Left colon (tissue), 2 donors: ENCODE data around the gene IRX4. TPM values are rescaled to one million over a fixed set of nuclear protein-coding genes. Genes with fewer than 3 reads are reported as not detected.

Source experiments
- ATAC-seq: fragments of 200-7000 bp; cut with Tn5 transposase; one replicate; pipeline ENCODE4 v1.9.1; 2020; ENCODE audit warnings: mild to moderate bottlenecking, moderate library complexity
- DNase-seq, 2 donors: peaks; one replicate each; pipeline ENCODE4 v3.0.0-alpha.2; 2020
- intact Hi-C, 2 donors: fragments of 100-400 bp; cut with DNase I in 1 of 2; cut with micrococcal nuclease in 1 of 2; formaldehyde crosslinking; loops; one replicate each; pipeline versions ENCODE4 v1.11.2 to v1.14.0; 2022; cut with DNase I, micrococcal nuclease
- long read RNA-seq: library from polyadenylated mRNA; unstranded; transcript quantifications from one replicate; pipeline ENCODE4 v2.0.0, GENCODE V29; 2021
- total RNA-seq, 2 donors: library from RNA; stranded (reverse); fragmentation: NEBNext Ultra II Directional; extraction: Animal tissue kit (Norgen Biotek cat#: 25700); gene quantifications; one replicate each; pipeline ENCODE4 v1.2.1, GENCODE V29; 2021
- donor health status: DM: no; HTN: no; CAD: no.
- donor health status: DM: yes; HTN: yes; CAD: no.

The IRX4 gene
- total RNA-seq, result not detected
- long read RNA-seq, result 0 reads

GRCh38 chr5:1882337-1883119 is at the start of gene IRX4:
TSS of gene IRX4 (minus strand) at chr5:1882925. CDS start at chr5:1882647, 278 bp downstream.
- intact Hi-C loops, result no loop called here
- peak; percentile 17 for ATAC-seq

GRCh38 chr5:1931604-1932231 is 49.0 kb upstream of the IRX4 start:
- ATAC-seq (no peak), DNase-seq (no peak)
- intact Hi-C loops, result no loop called here

More at GRCh38 chr5:1882337-1883119, at the start of gene IRX4:
- no peak for DNase-seq

GRCh38 chr5:1930880-1931603 is 48.3 kb upstream of the IRX4 start:
- ATAC-seq (peak; percentile 20), DNase-seq (no peak)
- intact Hi-C loops, result no loop called here

GRCh38 chr5:1930501-1930879 is 47.8 kb upstream of the IRX4 start:
- intact Hi-C loops, result no loop called here
- ATAC-seq (no peak), DNase-seq (no peak)

GRCh38 chr5:1929108-1929991 is 46.6 kb upstream of the IRX4 start:
- DNase-seq (no peak), ATAC-seq (no peak)
- intact Hi-C loops, result no loop called here

GRCh38 chr5:1926471-1927341 is 44.0 kb upstream of the IRX4 start:
- DNase-seq (no peak), ATAC-seq (no peak)
- intact Hi-C loops, result no loop called here

- no peak for DNase-seq
- intact Hi-C loops, result no loop called here
- ATAC-seq, result no peak
These were observed 43.3 kb upstream of the IRX4 start for GRCh38 chr5:1926071-1926440.

- intact Hi-C loops, result no loop called here
- ATAC-seq, result no peak
These were observed 42.7 kb upstream of the IRX4 start for GRCh38 chr5:1925111-1926070.

GRCh38 chr5:1923766-1924165 is 41.0 kb upstream of the IRX4 start:
- no peak for DNase-seq
- ATAC-seq, result no peak
- intact Hi-C loops, result no loop called here

More at GRCh38 chr5:1925111-1926070, 42.7 kb upstream of the IRX4 start:
- no peak for DNase-seq

- DNase-seq (no peak), ATAC-seq (no peak)
- intact Hi-C loops, result no loop called here
These were observed 40.6 kb upstream of the IRX4 start for GRCh38 chr5:1923341-1923740.

GRCh38 chr5:1921711-1922110 is 39.0 kb upstream of the IRX4 start:
- no peak for DNase-seq
- intact Hi-C loops, result no loop called here
- no peak for ATAC-seq

- intact Hi-C loops, result no loop called here
- no peak for ATAC-seq
These were observed 37.0 kb upstream of the IRX4 start for GRCh38 chr5:1919750-1920149.

GRCh38 chr5:1919209-1919566 is 36.5 kb upstream of the IRX4 start:
- ATAC-seq (no peak), DNase-seq (no peak)
- intact Hi-C loops, result no loop called here

More at GRCh38 chr5:1919750-1920149, 37.0 kb upstream of the IRX4 start:
- DNase-seq, result no peak

GRCh38 chr5:1918488-1919208 is 35.9 kb upstream of the IRX4 start:
- intact Hi-C loops, result no loop called here
- ATAC-seq (no peak), DNase-seq (no peak)

GRCh38 chr5:1917830-1918487 is 35.2 kb upstream of the IRX4 start:
- no peak for DNase-seq
- intact Hi-C loops, result no loop called here
- no peak for ATAC-seq
